Mucosa of descending colon (tissue), 3 donors: ENCODE measurements around the gene RBM47. TPM values are rescaled to one million over a fixed set of nuclear protein-coding genes. Genes with fewer than 3 reads are reported as not detected.

ENCODE experiments used
- ATAC-seq: fragments of 200-7000 bp; cut with Tn5 transposase; one replicate; pipeline ENCODE4 v1.9.1; 2020; ENCODE audit warnings: mild to moderate bottlenecking, moderate library complexity
- DNase-seq, 3 donors: peaks; one replicate each; pipeline ENCODE4 v3.0.0-alpha.2; 2020
- H3K36me3 ChIP-seq: fragments of 200-600 bp; one replicate; pipeline ENCODE4 v1.8.0; 2021; ENCODE audit warnings: low read depth, mild to moderate bottlenecking
- H3K4me1 ChIP-seq: fragments of 200-600 bp; one replicate; pipeline ENCODE4 v1.8.0; 2021; ENCODE audit warnings: low read depth, mild to moderate bottlenecking
- H3K4me3 ChIP-seq: fragments of 200-600 bp; one replicate; pipeline ENCODE4 v1.8.0; 2021; ENCODE audit warnings: mild to moderate bottlenecking
- H3K9me3 ChIP-seq: fragments of 200-600 bp; one replicate; pipeline ENCODE4 v1.8.0; 2021; ENCODE audit warnings: mild to moderate bottlenecking
- CTCF ChIP-seq: fragments of 200-600 bp; IDR thresholded peaks from one replicate; pipeline ENCODE4 v1.8.0; 2022; ENCODE audit warnings: antibody characterized with exemption, mild to moderate bottlenecking
- intact Hi-C, 2 donors: fragments of 100-400 bp; cut with DNase I in 1 of 2; cut with micrococcal nuclease in 1 of 2; formaldehyde crosslinking; loops; one replicate each; pipeline versions ENCODE4 v1.11.0 to v1.11.1; 2022; cut with DNase I, micrococcal nuclease
- total RNA-seq, 3 donors: library from RNA; stranded (reverse); fragmentation: NEBNext Ultra II Directional in 2 of 3; extraction: Animal tissue kit (Norgen Biotek cat#: 25700) in 2 of 3; gene quantifications; one replicate each; pipeline versions ENCODE4 v1.2.1 to v1.2.4, GENCODE V29; 2021 to 2023
- donor health status: DM: no; HTN: no; CAD: no; lungs with moderate emphysema.
- donor health status: DM: no; HTN: no; CAD: no.
- donor health status: DM: no; HTN: yes; CAD: no.

RBM47 gene
- total RNA-seq, 3 donors from 2014 or later, result 144 to 309 (median 258) TPM

GRCh38 chr4:40606239-40606767 is 23.4 kb downstream of the RBM47 start:
- H3K4me3 ChIP-seq, result no peak overlapping the region
- TF ChIP-seq CTCF, result no peak
- DNase-seq, result no peak
- intact Hi-C loops, result no loop called here
- no peaks in the 10 kb centered on the region for H3K9me3 ChIP-seq
- no peaks in the 10 kb centered on the region for H3K4me1 ChIP-seq
- ATAC-seq, result peak; percentile 10
- no peaks in the 10 kb centered on the region for H3K36me3 ChIP-seq

DNA sequence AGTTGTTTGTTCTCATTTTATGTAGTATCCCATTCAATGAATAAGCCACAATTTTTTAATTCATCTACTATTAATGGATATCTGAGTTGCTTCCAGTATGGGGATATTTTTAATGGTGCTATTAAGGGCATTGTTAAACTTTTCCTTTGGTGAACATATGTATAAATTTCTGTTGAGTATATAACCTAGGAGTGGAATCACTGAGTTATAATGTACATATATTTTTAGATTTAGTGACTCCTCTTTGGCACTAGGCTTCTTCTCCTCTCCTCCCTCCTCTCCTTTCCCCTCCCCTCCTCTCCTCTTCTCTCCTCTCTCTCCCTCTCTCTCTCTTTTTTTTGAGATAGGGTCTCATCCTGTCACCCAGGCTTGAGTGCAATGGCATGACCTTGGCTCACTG is 26.4 kb downstream of the RBM47 start:
- no peak for ATAC-seq
- H3K4me3 ChIP-seq, result no peak overlapping the region
- intact Hi-C loops, result no loop called here
- H3K9me3 ChIP-seq, result no peaks in the 10 kb centered on the region
- H3K36me3 ChIP-seq, result no peaks in the 10 kb centered on the region
- no peak for DNase-seq
- no peaks in the 10 kb centered on the region for H3K4me1 ChIP-seq
- TF ChIP-seq CTCF, result no peak

DNA sequence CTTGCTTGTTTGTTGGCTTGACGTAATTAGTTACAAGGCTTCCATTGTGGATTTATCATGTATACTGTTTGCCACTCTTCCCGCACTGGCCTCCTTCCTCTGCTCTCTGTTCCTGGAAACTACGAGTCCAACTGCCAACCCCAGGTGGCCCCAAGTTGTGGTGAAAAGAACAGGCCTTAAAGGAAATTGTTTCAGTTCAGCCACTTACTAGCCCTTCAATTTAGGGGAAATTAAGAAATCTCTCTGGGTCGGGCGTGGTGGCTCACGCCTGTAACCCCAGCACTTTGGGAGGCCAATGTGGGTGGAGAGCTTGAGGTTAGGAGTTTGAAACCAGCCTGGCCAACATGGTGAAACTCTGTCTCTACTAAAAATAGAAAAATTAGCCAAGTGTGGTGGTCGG is 28.0 kb downstream of the RBM47 start:
- DNase-seq (no peak), ATAC-seq (no peak)
- no peaks in the 10 kb centered on the region for H3K4me1 ChIP-seq
- intact Hi-C loops, result no loop called here
- no peak overlapping the region for H3K4me3 ChIP-seq
- H3K9me3 ChIP-seq, result no peaks in the 10 kb centered on the region
- no peak for TF ChIP-seq CTCF
- no peaks in the 10 kb centered on the region for H3K36me3 ChIP-seq

- ATAC-seq, result peak; percentile 29
- intact Hi-C loops, result no loop called here
- no peak for TF ChIP-seq CTCF
- H3K9me3 ChIP-seq, result no peaks in the 10 kb centered on the region
- no peaks in the 10 kb centered on the region for H3K4me1 ChIP-seq
- H3K36me3 ChIP-seq, result no peaks in the 10 kb centered on the region
- no peak overlapping the region for H3K4me3 ChIP-seq
- no peak for DNase-seq
Measured at GRCh38 chr4:40600850-40601249, 28.8 kb downstream of the RBM47 start.

- no peaks in the 10 kb centered on the region for H3K9me3 ChIP-seq
- H3K4me3 ChIP-seq, result no peak overlapping the region
- no peaks in the 10 kb centered on the region for H3K36me3 ChIP-seq
- no peaks in the 10 kb centered on the region for H3K4me1 ChIP-seq
- no peak for TF ChIP-seq CTCF
- DNase-seq (no peak), ATAC-seq (no peak)
- intact Hi-C loops, result no loop called here
Measured at GRCh38 chr4:40599431-40599830, 30.2 kb downstream of the RBM47 start.

DNA sequence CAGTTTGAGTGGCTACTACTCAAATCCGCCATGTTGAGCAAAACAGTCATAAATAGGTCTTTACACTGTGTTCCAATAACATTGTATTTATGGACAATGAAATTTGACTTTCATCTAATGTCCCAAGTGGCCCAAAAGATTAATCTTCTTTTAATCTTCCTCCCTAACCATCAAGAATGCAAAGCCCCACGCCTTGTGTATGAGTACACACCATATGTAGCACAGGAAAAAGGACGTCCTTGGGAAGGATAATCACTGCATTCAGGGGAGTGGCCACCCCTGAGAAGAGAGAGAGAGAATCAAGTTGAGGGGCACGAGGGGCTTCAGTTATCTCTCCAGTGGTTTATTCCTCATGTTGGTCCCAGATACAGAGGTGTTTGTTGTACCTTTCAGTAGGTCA is 33.1 kb downstream of the RBM47 start:
- intact Hi-C loops, result no loop called here
- H3K36me3 ChIP-seq, result no peaks in the 10 kb centered on the region
- no peak overlapping the region for H3K4me3 ChIP-seq
- no peaks in the 10 kb centered on the region for H3K4me1 ChIP-seq
- no peak for DNase-seq
- H3K9me3 ChIP-seq, result no peaks in the 10 kb centered on the region
- no peak for TF ChIP-seq CTCF
- ATAC-seq, result no peak
